SK-N-MC (cell line): Measurements from ENCODE around the gene CRHR2.

Source experiments
- DNase-seq: peaks from one replicate; pipeline ENCODE4 v3.0.0-alpha.2; 2011; ENCODE audit warnings: low read depth, low spot score
- H3K27ac ChIP-seq: fragments of 200-600 bp; sonication (generic); 2 replicates; pipeline ENCODE4 v1.5.1; 2016; ENCODE audit warnings: mixed run types
- H3K36me3 ChIP-seq: fragments of 200-600 bp; sonication (generic); 2 replicates; pipeline ENCODE4 v1.6.1; 2017; ENCODE audit warnings: antibody characterized with exemption, low read length, mixed read lengths; ENCODE audit not compliant: insufficient read depth
- H3K4me3 ChIP-seq: fragments of 200-600 bp; sonication (generic); 2 replicates; pipeline ENCODE4 v1.5.1; 2016
- H3K9ac ChIP-seq: fragments of 200-600 bp; sonication (generic); 2 replicates; pipeline ENCODE4 v1.8.0; 2017; ENCODE audit warnings: mixed run types, mixed read lengths; ENCODE audit not compliant: insufficient read length
- H3K9me3 ChIP-seq: fragments of 200-600 bp; sonication (generic); 2 replicates; pipeline ENCODE4 v1.6.1; 2017; ENCODE audit warnings: low read depth, mild to moderate bottlenecking, antibody characterized with exemption, low read length, moderate library complexity, mixed read lengths
- EZH2 ChIP-seq: fragments of 200-600 bp; sonication (generic); IDR thresholded peaks from one replicate; pipeline ENCODE4 v1.6.1; 2017; ENCODE audit warnings: antibody characterized with exemption
- FOXP2 ChIP-seq: optimal IDR thresholded peaks from 2 replicates; pipeline ENCODE3; 2011; ENCODE audit warnings: mild to moderate bottlenecking, moderate library complexity; ENCODE audit not compliant: insufficient read depth; ENCODE audit errors: extremely low read length, control extremely low read depth
- POLR2AphosphoS5 ChIP-seq: IDR thresholded peaks from 2 replicates; pipeline ENCODE4 v1.6.1; 2012; ENCODE audit warnings: mild to moderate bottlenecking, low read depth, low read length, borderline replicate concordance

CRHR2 gene

GRCh38 chr7:30694218-30694745 lies 12.0 kb upstream of the CRHR2 start:
- TF ChIP-seq POLR2AphosphoS5 (no peak), FOXP2 (no peak), EZH2 (no peak)
- no peak overlapping the region for H3K9ac ChIP-seq
- H3K27ac ChIP-seq, result no peak overlapping the region
- no peaks in the 10 kb centered on the region for H3K9me3 ChIP-seq
- DNase-seq, result no peak
- H3K4me3 ChIP-seq, result no peak overlapping the region
- no peaks in the 10 kb centered on the region for H3K36me3 ChIP-seq

GRCh38 chr7:30692882-30693281 lies 10.6 kb upstream of the CRHR2 start:
- no peak overlapping the region for H3K9ac ChIP-seq
- no peaks in the 10 kb centered on the region for H3K9me3 ChIP-seq
- H3K36me3 ChIP-seq, result no peaks in the 10 kb centered on the region
- no peak for DNase-seq
- no peak overlapping the region for H3K27ac ChIP-seq
- TF ChIP-seq FOXP2 (no peak), EZH2 (no peak), POLR2AphosphoS5 (no peak)
- H3K4me3 ChIP-seq, result no peak overlapping the region

GRCh38 chr7:30692438-30692837 lies 10.2 kb upstream of the CRHR2 start:
- H3K9ac ChIP-seq, result no peak overlapping the region
- no peaks in the 10 kb centered on the region for H3K9me3 ChIP-seq
- H3K36me3 ChIP-seq, result no peaks in the 10 kb centered on the region
- DNase-seq, result no peak
- no peak overlapping the region for H3K4me3 ChIP-seq
- no peak overlapping the region for H3K27ac ChIP-seq
- TF ChIP-seq POLR2AphosphoS5, result no peak
- TF ChIP-seq FOXP2, result no peak
- no peak for TF ChIP-seq EZH2

DNA sequence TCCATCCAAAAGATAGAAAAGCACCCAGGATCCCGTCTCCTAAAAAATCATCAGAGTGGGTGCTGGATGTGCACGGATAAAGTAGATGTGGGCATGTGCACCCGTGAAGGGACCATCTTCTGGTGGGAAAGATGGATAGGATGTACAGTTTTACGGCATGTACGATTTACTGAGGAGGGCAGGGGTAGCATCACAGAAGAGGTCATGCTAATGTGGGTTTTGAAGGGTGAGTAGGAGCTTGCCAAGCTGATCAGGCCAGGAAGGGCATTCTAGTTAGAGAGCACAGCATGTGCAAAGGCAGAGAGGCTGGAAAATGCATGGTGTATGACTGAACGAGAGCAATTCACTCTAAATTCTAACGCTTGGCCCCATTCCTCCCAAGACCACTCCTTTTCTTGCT lies 7.8 kb upstream of the CRHR2 start:
- no peak overlapping the region for H3K9ac ChIP-seq
- no peaks in the 10 kb centered on the region for H3K36me3 ChIP-seq
- no peak overlapping the region for H3K4me3 ChIP-seq
- no peak for TF ChIP-seq EZH2
- no peak for TF ChIP-seq POLR2AphosphoS5
- no peak for TF ChIP-seq FOXP2
- no peaks in the 10 kb centered on the region for H3K9me3 ChIP-seq
- no peak for DNase-seq
- no peak overlapping the region for H3K27ac ChIP-seq

GRCh38 chr7:30688718-30689221 lies 6.5 kb upstream of the CRHR2 start:
- no peak overlapping the region for H3K9ac ChIP-seq
- TF ChIP-seq EZH2 (no peak), FOXP2 (no peak), POLR2AphosphoS5 (no peak)

DNA sequence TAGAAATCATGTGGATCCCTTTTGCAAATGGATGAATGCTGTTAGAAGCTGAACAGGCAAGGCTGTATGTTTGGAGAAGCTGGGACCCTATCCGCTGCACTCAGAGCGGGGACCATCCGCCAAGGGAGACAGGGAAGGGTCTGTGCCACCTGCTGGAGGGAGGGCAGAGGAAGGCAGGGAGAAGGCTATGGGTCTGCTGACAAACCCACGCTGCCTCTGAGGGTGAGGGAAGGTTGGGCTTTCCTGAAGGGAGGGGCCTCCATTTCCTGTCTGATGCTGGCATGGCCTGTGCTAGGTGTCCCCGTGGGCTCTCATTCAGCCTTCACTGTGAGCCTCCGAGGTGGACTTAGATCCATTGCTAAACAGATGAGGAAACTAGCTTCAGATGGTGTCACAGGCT lies 5.3 kb upstream of the CRHR2 start:
- Histone ChIP-seq H3K9ac (no peak overlapping the region), H3K4me3 (no peak overlapping the region), H3K27ac (no peak overlapping the region), H3K36me3 (no peaks in the 10 kb centered on the region), H3K9me3 (no peaks in the 10 kb centered on the region)
- DNase-seq, result no peak
- TF ChIP-seq POLR2AphosphoS5 (no peak), FOXP2 (no peak), EZH2 (no peak)

More at GRCh38 chr7:30688718-30689221, 6.5 kb upstream of the CRHR2 start:
- Histone ChIP-seq H3K9me3 (no peaks in the 10 kb centered on the region), H3K4me3 (no peak overlapping the region), H3K27ac (no peak overlapping the region), H3K36me3 (no peaks in the 10 kb centered on the region)
- DNase-seq, result no peak

DNA sequence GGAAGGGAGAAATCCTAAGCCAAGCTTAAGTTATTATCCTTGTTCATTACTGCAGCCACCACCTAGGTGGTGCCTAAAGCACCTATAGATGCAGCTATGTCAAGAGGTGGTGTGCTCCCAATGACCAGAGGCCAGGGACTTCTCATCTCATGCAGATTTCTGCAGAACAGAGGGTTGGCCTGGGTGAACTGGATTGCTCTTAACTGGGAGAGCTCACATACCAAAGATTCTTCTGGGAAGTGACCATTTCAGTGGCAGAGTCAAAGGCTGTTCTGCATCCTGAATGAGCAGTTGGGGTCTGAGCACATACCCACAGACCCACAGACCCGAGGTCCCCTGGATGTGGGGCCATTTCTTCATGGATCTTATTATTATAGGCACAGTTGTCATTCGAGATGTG lies 2.1 kb upstream of the CRHR2 start:
- H3K9ac ChIP-seq, result no peak overlapping the region
- H3K4me3 ChIP-seq, result no peak overlapping the region
- TF ChIP-seq POLR2AphosphoS5 (no peak), EZH2 (no peak), FOXP2 (no peak)
- H3K36me3 ChIP-seq, result no peaks in the 10 kb centered on the region
- no peaks in the 10 kb centered on the region for H3K9me3 ChIP-seq
- no peak overlapping the region for H3K27ac ChIP-seq
- no peak for DNase-seq

DNA sequence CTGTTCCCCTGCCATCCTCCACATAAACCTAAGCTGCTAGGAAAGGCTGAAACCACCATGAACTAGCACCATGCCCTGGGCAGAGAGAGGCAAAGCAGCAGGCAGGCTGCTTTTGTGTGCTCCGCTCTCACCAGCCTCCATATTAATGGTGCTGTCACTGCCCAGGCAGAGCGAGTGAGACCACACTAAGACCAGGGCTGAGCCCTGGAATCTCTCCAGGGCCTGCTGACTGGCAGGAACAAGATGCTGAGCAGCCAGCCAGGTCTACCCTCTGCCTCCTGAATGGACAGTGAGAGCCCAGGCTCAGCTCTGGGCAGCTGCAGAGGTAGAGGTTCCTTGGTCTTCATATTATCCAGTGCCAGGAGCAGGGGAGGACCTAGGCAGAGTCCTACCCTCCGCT lies 1.6 kb upstream of the CRHR2 start:
- Histone ChIP-seq H3K27ac (no peak overlapping the region), H3K9me3 (no peaks in the 10 kb centered on the region)
- DNase-seq, result no peak

GRCh38 chr7:30683306-30683705 lies 1.1 kb upstream of the CRHR2 start:
- no peak for TF ChIP-seq POLR2AphosphoS5
- no peak for TF ChIP-seq EZH2
- no peak for TF ChIP-seq FOXP2
- H3K9ac ChIP-seq, result no peak overlapping the region
- H3K27ac ChIP-seq, result no peak overlapping the region
- H3K9me3 ChIP-seq, result no peaks in the 10 kb centered on the region
- H3K4me3 ChIP-seq, result no peak overlapping the region
- no peaks in the 10 kb centered on the region for H3K36me3 ChIP-seq
- DNase-seq, result no peak

More for the DNA sequence above, 1.6 kb upstream of the CRHR2 start:
- Histone ChIP-seq H3K36me3 (no peaks in the 10 kb centered on the region), H3K9ac (no peak overlapping the region), H3K4me3 (no peak overlapping the region)
- TF ChIP-seq FOXP2, result no peak
- TF ChIP-seq POLR2AphosphoS5, result no peak
- TF ChIP-seq EZH2, result no peak
